K562 (cell line): Measurements from ENCODE around the gene IDH1. TPM values are rescaled to one million over a fixed set of nuclear protein-coding genes. Genes with fewer than 3 reads are reported as not detected.

Experiments
- ATAC-seq: fragments of 200-7000 bp; cut with Tn5 transposase; 3 replicates; pipeline ENCODE4 v1.9.1; 2020; ENCODE audit warnings: moderate library complexity
- BruUV-seq: library from RNA; stranded (reverse); fragments of 400-500 nt; replicated peaks from 2 replicates; lab custom pipeline; 2021; lab: Mats Ljungman, UMichigan
- CTCF ChIA-PET: fragments of 300-600 bp; formaldehyde crosslinking; extraction: SDS; loops from one replicate; lab custom pipeline; 2021; ENCODE audit warnings: low intra/inter-chr PET ratio; lab: Yijun Ruan, JAX
- POLR2A ChIA-PET: fragments of 300-600, 350-650 bp; sonication (Branson Sonifier 250); formaldehyde crosslinking; extraction: SDS; loops from one replicate; lab custom pipeline; 2021; ENCODE audit warnings: antibody characterized with exemption, inconsistent platforms; lab: Yijun Ruan, JAX
- DNase-seq, 4 experiments: peaks; one replicate each; pipeline versions ENCODE4 v3.0.0 to v3.0.0-alpha.2; 2011 to 2018; ENCODE audit warnings: low spot score in 3 of 4, mixed read lengths in 3 of 4; ENCODE audit errors: extremely low read depth in 1 of 4
- FAIRE-seq: peaks from 2 replicates; lab custom pipeline; 2011; peaks lifted over from hg19 to GRCh38; lab: Jason Lieb, UNC
- H2AFZ ChIP-seq: 2 replicates; pipeline ENCODE4 v1.6.0; 2011; ENCODE audit warnings: low read depth, low read length, control low read depth, inconsistent platforms
- H3K27ac ChIP-seq: fragments of 200-600 bp; 3 replicates; pipeline ENCODE4 v1.8.0; 2011; ENCODE audit warnings: low read depth, mild to moderate bottlenecking, control low read depth, inconsistent platforms, low read length, moderate library complexity, mixed read lengths; ENCODE audit errors: extremely low read depth
- H3K27me3 ChIP-seq, 2 experiments: fragments of 300-600 bp in 1 of 2; 2 replicates in 1 of 2; 3 replicates in 1 of 2; pipeline versions ENCODE4 v1.6.0 to v1.8.0; 2011; ENCODE audit warnings: inconsistent platforms in 2 of 2, low read length in 2 of 2, mild to moderate bottlenecking in 1 of 2, mixed read lengths in 1 of 2, moderate library complexity in 1 of 2; ENCODE audit not compliant: control insufficient read depth in 2 of 2, insufficient read depth in 2 of 2
- H3K36me3 ChIP-seq: fragments of 300-600 bp; 3 replicates; pipeline ENCODE4 v1.8.0; 2011; ENCODE audit warnings: mild to moderate bottlenecking, low read length, inconsistent platforms; ENCODE audit not compliant: control insufficient read depth, insufficient read depth
- H3K4me1 ChIP-seq, 2 experiments: fragments of 200-600 bp in 1 of 2; replicated peaks in 1 of 2; 2 replicates in 1 of 2; 3 replicates in 1 of 2; pipeline versions ENCODE4 v1.5.1 to v1.8.0; 2011; ENCODE audit warnings: inconsistent platforms in 2 of 2, low read length in 2 of 2, mild to moderate bottlenecking in 1 of 2, mixed read lengths in 1 of 2, moderate library complexity in 1 of 2; ENCODE audit not compliant: control insufficient read depth in 2 of 2, insufficient read depth in 2 of 2
- H3K4me2 ChIP-seq: 2 replicates; pipeline ENCODE4 v1.6.1; 2011; ENCODE audit warnings: low read length, control low read depth, inconsistent platforms, mixed read lengths; ENCODE audit not compliant: insufficient read depth
- H3K4me3 ChIP-seq: fragments of 200-600 bp; sonication (generic), shearing (Covaris generic); 2 replicates; pipeline ENCODE4 v1.5.1; 2016; ENCODE audit warnings: control low read depth, inconsistent platforms
- H3K79me2 ChIP-seq: fragments of 200-600 bp; 3 replicates; pipeline ENCODE4 v1.8.0; 2011; ENCODE audit warnings: low read length, inconsistent platforms; ENCODE audit not compliant: control insufficient read depth, insufficient read depth
- H3K9ac ChIP-seq, 2 experiments: 2 replicates each; pipeline versions ENCODE4 v1.6.0 to v1.6.1; 2011; ENCODE audit warnings: low read depth in 2 of 2, low read length in 2 of 2, control low read depth in 1 of 2, inconsistent platforms in 1 of 2, mild to moderate bottlenecking in 1 of 2, mixed read lengths in 1 of 2; ENCODE audit not compliant: insufficient read depth in 1 of 2
- H3K9me1 ChIP-seq: one replicate; pipeline ENCODE4 v1.6.0; 2011; ENCODE audit warnings: inconsistent platforms, mild to moderate bottlenecking, low read length, moderate library complexity; ENCODE audit not compliant: control insufficient read depth, insufficient read depth
- H3K9me3 ChIP-seq: replicated peaks from 2 replicates; pipeline ENCODE4 v1.5.1; 2011; ENCODE audit warnings: low read depth, low read length, inconsistent platforms; ENCODE audit not compliant: control insufficient read depth, insufficient read depth
- H4K20me1 ChIP-seq: replicated peaks from 2 replicates; pipeline ENCODE4 v1.6.1; 2011; ENCODE audit warnings: low read length, inconsistent platforms, mixed read lengths; ENCODE audit not compliant: control insufficient read depth, insufficient read depth
- ARID2 ChIP-seq: fragments of 450-650 bp; IDR thresholded peaks from 2 replicates; pipeline ENCODE4 v1.6.1; 2017; ENCODE audit warnings: antibody characterized with exemption, mild to moderate bottlenecking
- BACH1 ChIP-seq: fragments of 200-800 bp; sonication (Bioruptor generic); IDR thresholded peaks from 2 replicates; pipeline ENCODE4 v1.6.1; 2016; ENCODE audit warnings: missing genetic modification characterization, missing compliant biosample characterization
- BCOR ChIP-seq: fragments of 450-650 bp; IDR thresholded peaks from 2 replicates; pipeline ENCODE4 v1.6.1; 2016
- CHD2 ChIP-seq: IDR thresholded peaks from 2 replicates; pipeline ENCODE4 v1.6.1; 2011; ENCODE audit warnings: low read depth, low read length
- GABPB1 ChIP-seq: sonication (generic); formaldehyde crosslinking; IDR thresholded peaks from 2 replicates; pipeline ENCODE4 v1.8.0; 2022; ENCODE audit warnings: mild to moderate bottlenecking, missing genetic modification reagents
- GTF2E2 ChIP-seq: fragments of 200-800 bp; sonication (Bioruptor generic); IDR thresholded peaks from 2 replicates; pipeline ENCODE4 v1.6.1; 2016; ENCODE audit warnings: missing genetic modification characterization, missing compliant biosample characterization
- HMGN3 ChIP-seq: IDR thresholded peaks from 2 replicates; pipeline ENCODE4 v1.6.1; 2011; ENCODE audit warnings: borderline replicate concordance, low read depth, mild to moderate bottlenecking, mixed read lengths, low read length; ENCODE audit not compliant: insufficient read length; ENCODE audit errors: extremely low read depth
- MYBL2 ChIP-seq, 2 experiments: fragments of 450-650 bp in 1 of 2; sonication (generic) in 1 of 2; formaldehyde crosslinking in 1 of 2; IDR thresholded peaks; 2 replicates each; pipeline versions ENCODE4 v1.6.1 to v1.8.1; 2017 to 2022; ENCODE audit warnings: borderline replicate concordance in 1 of 2, inconsistent platforms in 1 of 2, low read depth in 1 of 2, mild to moderate bottlenecking in 1 of 2, missing genetic modification reagents in 1 of 2, moderate library complexity in 1 of 2
- POLR2AphosphoS2 ChIP-seq: IDR thresholded peaks from 2 replicates; pipeline ENCODE4 v1.6.1; 2012; ENCODE audit warnings: low read length, improper control_type of control experiment
- POLR3G ChIP-seq: IDR thresholded peaks from 2 replicates; pipeline ENCODE4 v1.6.1; 2011; ENCODE audit not compliant: insufficient read length, insufficient replicate concordance; ENCODE audit errors: extremely low read depth
- PTRF ChIP-seq: fragments of 450-650 bp; IDR thresholded peaks from 2 replicates; pipeline ENCODE4 v1.6.1; 2016; ENCODE audit warnings: mild to moderate bottlenecking, missing genetic modification characterization, missing compliant biosample characterization
- SAFB ChIP-seq: fragments of 200-400 bp; formaldehyde crosslinking; IDR thresholded peaks from 2 replicates; pipeline ENCODE4 v1.6.1; 2017; ENCODE audit warnings: low read depth, low read length, borderline replicate concordance
- ZKSCAN1 ChIP-seq: fragments of 150-350 bp; IDR thresholded peaks from 2 replicates; pipeline ENCODE4 v1.6.1; 2016; ENCODE audit warnings: low read depth, low read length
- ZNF583 ChIP-seq: fragments of 250-450 bp; sonication (Bioruptor Pico); IDR thresholded peaks from 2 replicates; pipeline ENCODE4 v1.4.0; 2020
- WGBS: fragments of 100-300 bp; shearing (Covaris generic); methylation state at CpG from one replicate; pipeline ENCODE4 v1.1.6; 2016; ENCODE audit warnings: low coverage, mixed read lengths; ENCODE audit not compliant: insufficient coverage; ENCODE audit errors: missing lambda C conversion rate; 5-methylcytosine and 5-hydroxymethylcytosine counted together
- in situ Hi-C: fragments of 300-500 bp; cut with MboI; formaldehyde crosslinking; loops from 4 replicates; pipeline ENCODE4 v1.15.0; 2018; ENCODE audit warnings: inconsistent platforms, mixed read lengths
- intact Hi-C: fragments of 100-400 bp; cut with micrococcal nuclease; formaldehyde crosslinking; loops from 2 replicates; pipeline ENCODE4 v1.14.2; 2022
- polyA plus RNA-seq, 8 experiments: library from polyadenylated mRNA; depleted of rRNA in 4 of 8; stranded (reverse) in 5 of 8; unstranded in 3 of 8; fragments of >200 nt; fragmentation: Nextera tagmentation in 2 of 8; fragmentation: Illumina TruSeq in 1 of 8; extraction: Ambion mirVana in 2 of 8; extraction: Trizol in 1 of 8; gene quantifications; 2 replicates each; pipeline versions ENCODE4 v1.2.1 to v1.2.3, GENCODE V29; 2011 to 2014; ENCODE audit warnings: inconsistent platforms in 1 of 8, missing spikeins in 1 of 8
- total RNA-seq, 7 experiments: library from RNA; depleted of rRNA in 6 of 7; stranded (reverse); fragments of >200 nt in 6 of 7; fragmentation: Illumina TruSeq in 2 of 7; extraction: Trizol in 2 of 7; gene quantifications; 2 replicates each; pipeline versions ENCODE4 v1.2.1 to v1.2.3, GENCODE V29; 2011 to 2021; ENCODE audit warnings: low replicate concordance in 1 of 7
- TF ChIP-seq, protein P1 (sequence below): fragments of 250-450 bp; sonication (Bioruptor Pico); IDR thresholded peaks from 2 replicates; pipeline ENCODE4 v1.5.0; 2021; ENCODE audit warnings: mild to moderate bottlenecking, borderline replicate concordance
- TF ChIP-seq, protein P2 (sequence below): fragments of 250-450 bp; sonication (Bioruptor Pico); IDR thresholded peaks from 2 replicates; pipeline ENCODE4 v1.8.0; 2022; ENCODE audit warnings: inconsistent platforms
- TF ChIP-seq, protein P3 (sequence below): fragments of 250-450 bp; sonication (Bioruptor Pico); IDR thresholded peaks from 2 replicates; pipeline ENCODE4 v1.8.0; 2022; ENCODE audit warnings: inconsistent platforms, mild to moderate bottlenecking, moderate library complexity, borderline replicate concordance

Gene IDH1
- total and polyA plus RNA-seq, 9 of the 15 experiments (the other 6 are each of a cell fraction or from before 2014, with no cell fraction given): 61.9 to 194 (median 101) TPM

DNA sequence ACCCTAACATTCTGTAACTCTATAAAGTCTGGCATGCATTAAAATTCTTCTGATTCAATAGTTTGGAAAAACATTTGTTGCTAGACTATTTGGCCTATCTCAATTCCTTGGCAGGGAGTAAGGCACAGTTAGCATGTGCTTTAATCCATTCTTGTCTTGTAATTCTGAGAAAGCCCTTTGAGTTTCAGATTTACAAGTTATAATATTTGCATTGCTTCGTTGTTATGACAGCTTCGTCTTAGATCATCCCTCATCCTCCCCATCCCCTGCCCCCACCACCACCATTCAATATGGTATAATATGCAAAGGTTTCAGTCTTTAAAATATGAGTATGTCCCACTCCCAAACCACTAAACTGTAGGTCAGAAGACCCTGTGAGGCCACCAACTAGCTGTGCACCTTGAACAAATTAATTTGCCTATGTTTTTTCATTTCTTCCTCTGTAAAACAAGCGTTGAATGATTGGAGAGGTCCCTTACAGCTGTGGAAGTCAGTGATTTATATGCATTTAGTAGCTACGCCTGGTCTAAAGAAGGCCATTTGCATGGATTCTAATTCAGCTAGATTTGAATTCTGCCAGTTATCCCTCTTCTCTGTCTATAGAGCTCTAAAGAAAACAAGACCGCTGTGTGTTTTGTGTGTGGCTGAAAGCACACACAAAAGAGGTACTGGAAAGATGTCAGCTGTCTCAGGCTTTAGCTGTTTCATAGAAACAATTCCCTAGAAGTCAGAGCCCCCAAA lies 65.6 kb downstream of the IDH1 start:
- in situ Hi-C loops: no loop called here
- BruUV-seq: no TSS peak
- intact Hi-C loops: no loop called here
- no peak for ATAC-seq
- Histone ChIP-seq H4K20me1 (no peaks in the 10 kb centered on the region), H3K4me1 (no peaks in the 10 kb centered on the region), H3K9me3 (no peaks in the 10 kb centered on the region), H3K4me3 (no peak overlapping the region), H2AFZ (no peak overlapping the region), H3K36me3 (no peaks in the 10 kb centered on the region), H3K4me2 (no peak overlapping the region), H3K79me2 (no peaks in the 10 kb centered on the region), H3K9ac (no peak overlapping the region), H3K9me1 (no peaks in the 10 kb centered on the region), H3K27me3 (no peaks in the 10 kb centered on the region), H3K27ac (no peak overlapping the region)
- FAIRE-seq: no peak
- DNase-seq: no peak
- WGBS: 22% methylated on average over 5 of the region's 5 CpGs
- POLR2A ChIA-PET: no interaction called here
- CTCF ChIA-PET: no interaction called here
- TF ChIP-seq BACH1 (no peak), MYBL2 (IDR thresholded peaks at IDR 0.05; ENCODE audit: low read depth) (no peak), MYBL2 (CRISPR knock-in tag; IDR thresholded peaks at IDR 0.05; ENCODE audit: borderline replicate concordance) (no peak), ARID2 (no peak), POLR2AphosphoS2 (no peak), SAFB (no peak), BCOR (no peak), ZKSCAN1 (no peak), ZNF583 (CRISPR knock-in tag) (no peak), GABPB1 (CRISPR knock-in tag) (no peak), PTRF (tag) (no peak), CHD2 (no peak), HMGN3 (no peak), POLR3G (no peak), GTF2E2 (tag) (no peak)
- TF ChIP-seq, protein P1, sequence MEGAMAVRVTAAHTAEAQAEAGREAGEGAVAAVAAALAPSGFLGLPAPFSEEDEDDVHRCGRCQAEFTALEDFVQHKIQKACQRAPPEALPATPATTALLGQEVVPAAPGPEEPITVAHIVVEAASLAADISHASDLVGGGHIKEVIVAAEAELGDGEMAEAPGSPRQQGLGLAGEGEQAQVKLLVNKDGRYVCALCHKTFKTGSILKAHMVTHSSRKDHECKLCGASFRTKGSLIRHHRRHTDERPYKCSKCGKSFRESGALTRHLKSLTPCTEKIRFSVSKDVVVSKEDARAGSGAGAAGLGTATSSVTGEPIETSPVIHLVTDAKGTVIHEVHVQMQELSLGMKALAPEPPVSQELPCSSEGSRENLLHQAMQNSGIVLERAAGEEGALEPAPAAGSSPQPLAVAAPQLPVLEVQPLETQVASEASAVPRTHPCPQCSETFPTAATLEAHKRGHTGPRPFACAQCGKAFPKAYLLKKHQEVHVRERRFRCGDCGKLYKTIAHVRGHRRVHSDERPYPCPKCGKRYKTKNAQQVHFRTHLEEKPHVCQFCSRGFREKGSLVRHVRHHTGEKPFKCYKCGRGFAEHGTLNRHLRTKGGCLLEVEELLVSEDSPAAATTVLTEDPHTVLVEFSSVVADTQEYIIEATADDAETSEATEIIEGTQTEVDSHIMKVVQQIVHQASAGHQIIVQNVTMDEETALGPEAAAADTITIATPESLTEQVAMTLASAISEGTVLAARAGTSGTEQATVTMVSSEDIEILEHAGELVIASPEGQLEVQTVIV (CRISPR knock-in tag): no peak
- TF ChIP-seq, protein P2, sequence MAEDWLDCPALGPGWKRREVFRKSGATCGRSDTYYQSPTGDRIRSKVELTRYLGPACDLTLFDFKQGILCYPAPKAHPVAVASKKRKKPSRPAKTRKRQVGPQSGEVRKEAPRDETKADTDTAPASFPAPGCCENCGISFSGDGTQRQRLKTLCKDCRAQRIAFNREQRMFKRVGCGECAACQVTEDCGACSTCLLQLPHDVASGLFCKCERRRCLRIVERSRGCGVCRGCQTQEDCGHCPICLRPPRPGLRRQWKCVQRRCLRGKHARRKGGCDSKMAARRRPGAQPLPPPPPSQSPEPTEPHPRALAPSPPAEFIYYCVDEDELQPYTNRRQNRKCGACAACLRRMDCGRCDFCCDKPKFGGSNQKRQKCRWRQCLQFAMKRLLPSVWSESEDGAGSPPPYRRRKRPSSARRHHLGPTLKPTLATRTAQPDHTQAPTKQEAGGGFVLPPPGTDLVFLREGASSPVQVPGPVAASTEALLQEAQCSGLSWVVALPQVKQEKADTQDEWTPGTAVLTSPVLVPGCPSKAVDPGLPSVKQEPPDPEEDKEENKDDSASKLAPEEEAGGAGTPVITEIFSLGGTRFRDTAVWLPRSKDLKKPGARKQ (CRISPR knock-in tag): no peak
- TF ChIP-seq, protein P3, sequence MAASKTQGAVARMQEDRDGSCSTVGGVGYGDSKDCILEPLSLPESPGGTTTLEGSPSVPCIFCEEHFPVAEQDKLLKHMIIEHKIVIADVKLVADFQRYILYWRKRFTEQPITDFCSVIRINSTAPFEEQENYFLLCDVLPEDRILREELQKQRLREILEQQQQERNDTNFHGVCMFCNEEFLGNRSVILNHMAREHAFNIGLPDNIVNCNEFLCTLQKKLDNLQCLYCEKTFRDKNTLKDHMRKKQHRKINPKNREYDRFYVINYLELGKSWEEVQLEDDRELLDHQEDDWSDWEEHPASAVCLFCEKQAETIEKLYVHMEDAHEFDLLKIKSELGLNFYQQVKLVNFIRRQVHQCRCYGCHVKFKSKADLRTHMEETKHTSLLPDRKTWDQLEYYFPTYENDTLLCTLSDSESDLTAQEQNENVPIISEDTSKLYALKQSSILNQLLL (CRISPR knock-in tag): no peak
